Stimulated activated CD8-positive, alpha-beta memory T cell treated with anti-CD3 and anti-CD28 coated beads, Interleukin-7, amount 100 ng/mL, for 24 hours (primary cell): ENCODE measurements around the gene SKAP1.
"Not testable (repeated sequence)": the region's sequence is repeated elsewhere in the genome, so short reads cannot be mapped to it uniquely, and the experiment has no call there.

Experiments
- DNase-seq: peaks from one replicate; pipeline ENCODE4 v3.0.0-alpha.2; 2020; ENCODE audit warnings: low read depth

SKAP1 gene

DNA sequence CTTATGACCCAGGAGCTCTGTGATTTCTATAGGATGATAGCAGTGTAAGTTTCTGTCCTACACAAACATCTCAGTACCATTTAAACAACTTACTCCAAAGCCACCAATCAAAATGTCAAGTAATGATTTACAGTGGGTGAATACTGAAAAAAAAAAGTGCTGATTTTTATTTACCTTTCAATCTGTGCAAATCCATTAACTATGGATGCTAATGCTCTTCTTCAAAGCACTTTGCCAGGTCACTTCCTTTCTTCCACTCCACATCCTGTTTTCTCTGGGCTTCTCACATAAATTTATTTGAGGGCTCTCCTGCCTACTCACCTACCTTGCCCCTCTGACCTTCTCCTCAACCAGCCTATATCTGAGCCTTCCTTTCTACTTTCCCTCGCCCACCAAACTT is 101.6 kb downstream of the SKAP1 start:
- DNase-seq = no peak

DNA sequence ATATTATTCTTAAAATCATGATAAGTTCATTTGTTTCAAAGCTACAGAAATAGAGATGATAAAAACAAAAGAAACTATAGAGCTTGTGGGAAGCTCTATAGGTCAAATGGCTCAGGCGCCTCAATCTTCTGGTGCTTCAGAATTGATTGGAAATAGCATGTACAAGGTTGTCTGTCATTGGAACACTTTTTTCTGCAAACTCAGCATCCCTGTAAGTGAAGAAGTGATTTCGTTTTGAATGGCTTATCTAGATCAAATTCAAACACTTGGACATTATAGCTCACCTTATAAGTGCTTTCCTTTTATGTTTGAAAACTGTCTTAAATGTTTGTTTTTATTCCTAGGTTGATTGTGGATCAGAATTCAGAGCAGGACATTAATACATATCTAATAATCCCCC is 103.7 kb downstream of the SKAP1 start:
- no peak for DNase-seq

DNA sequence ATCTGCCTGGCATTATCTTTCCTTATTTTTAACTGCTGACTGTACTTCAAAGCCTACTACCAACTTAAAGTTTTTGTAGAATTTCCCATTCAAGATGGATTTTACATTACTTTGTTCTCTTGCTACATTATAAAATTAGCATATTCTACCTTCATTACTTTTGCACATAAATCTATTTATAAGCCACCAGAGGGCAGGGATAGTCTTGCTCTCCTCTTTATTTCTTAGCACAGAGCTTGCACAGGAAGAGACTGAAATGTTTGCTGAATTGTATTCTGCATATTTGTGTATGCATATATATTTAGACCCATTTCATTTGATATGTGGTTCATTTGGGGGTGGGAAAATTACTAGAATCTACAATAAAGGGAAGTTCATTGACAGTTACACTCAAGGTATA is 108.0 kb downstream of the SKAP1 start:
- no peak for DNase-seq

DNA sequence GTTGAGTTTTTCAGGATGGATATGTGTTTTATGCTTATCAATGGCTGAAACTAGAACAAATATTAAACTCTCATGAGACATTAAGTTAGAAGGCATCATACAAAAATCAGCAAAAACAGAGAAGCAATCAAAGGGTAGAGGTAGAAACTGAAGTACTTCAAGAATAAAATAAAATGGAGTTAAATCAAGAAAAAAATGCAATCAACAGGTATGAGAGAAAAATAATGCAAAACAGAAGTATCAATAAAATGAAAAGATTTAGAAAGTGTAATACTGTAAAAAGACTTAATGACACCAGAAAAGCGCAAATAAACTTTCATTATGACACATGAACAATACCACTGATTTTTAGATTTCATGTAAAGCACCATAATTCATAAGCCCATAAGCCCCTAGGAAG is 112.3 kb downstream of the SKAP1 start:
- no peak for DNase-seq

DNA sequence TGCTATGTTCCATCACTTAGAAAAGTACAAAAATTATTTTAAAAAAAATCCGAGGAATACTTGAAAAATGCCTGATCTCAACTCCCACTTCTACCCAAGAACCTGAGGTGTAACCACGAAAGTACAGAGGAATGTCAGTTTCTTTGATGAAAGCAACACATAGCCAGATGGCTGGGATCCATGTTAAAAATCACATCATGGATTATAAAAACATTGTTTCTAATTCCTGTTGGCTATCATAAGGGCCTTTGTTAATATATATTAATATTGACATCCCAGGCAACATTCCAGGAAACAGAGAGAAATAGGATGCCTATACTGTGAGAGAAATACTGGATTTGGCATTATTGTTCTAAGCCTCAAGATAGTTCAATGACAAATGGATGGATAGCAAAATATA is 115.3 kb downstream of the SKAP1 start:
- DNase-seq = no peak

DNA sequence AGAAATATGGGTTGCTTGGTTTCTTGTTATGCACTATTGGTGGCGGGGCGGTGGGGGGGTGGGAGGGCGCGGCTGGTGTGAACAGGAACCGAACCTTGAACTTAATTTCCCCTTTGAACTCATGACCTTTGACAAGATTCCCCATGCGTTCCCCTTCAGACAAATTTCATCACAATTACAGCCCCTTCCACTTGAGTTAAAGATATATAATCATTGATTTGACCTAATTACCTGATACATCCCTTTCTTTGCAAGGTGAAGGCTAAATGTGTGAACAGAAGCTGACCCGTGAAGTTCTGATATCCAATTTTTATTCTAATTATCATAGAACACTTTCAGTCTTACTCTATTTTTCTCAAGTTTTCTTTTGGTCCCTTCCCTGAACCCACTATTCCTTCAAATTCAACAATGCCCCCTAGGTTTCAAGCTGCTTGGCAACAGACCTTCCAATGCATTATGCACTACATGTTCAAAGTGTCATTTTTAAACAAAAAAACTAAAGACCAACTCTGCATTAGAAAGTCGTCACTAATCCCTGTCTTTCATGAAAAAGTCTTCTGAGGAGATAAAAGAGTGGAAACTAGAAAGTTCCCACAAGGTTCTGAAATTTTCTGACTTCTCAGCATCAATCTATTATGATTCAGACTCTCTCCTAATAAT is 116.8 kb downstream of the SKAP1 start:
- DNase-seq = no peak

DNA sequence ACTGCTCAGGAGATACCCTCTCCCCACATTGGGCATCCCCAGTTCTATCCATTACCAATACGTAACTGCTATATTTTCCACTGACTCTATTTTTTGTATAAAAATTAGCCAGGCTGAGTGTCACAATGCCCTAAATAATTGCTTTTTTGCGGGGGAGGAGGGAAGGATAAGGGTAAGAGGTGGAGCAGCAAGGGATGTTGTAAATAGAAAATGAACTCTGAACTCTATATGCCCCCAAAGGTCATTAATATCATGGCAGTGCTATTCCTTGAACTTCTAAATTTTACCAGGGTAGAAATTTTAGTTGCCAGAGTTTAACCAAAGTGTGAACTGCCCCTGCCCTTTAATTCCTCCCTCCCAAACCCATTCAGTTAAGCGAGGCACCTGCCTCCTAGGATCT is 118.7 kb downstream of the SKAP1 start:
- DNase-seq = no peak

DNA sequence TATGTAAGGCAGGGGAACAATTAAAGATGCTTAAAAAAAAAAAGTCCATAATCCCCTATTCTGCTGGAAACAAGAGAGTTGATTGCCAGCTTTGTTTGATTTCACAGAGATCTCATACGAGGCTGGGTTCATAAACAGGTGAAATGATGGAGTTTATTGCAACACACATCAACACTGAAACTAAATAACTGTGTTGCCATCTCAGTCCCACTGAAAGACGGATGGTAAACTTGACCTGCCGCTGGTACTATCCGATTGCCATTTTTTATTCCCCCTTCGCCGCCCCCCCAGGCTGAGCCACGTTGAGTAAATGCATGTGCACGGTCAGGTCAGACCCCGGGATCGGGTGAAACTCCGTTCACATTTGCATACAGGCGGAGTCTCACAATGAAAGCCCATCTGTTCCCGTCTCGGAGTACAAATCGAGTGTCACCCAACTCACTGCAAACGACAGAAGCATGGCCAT is 119.2 kb downstream of the SKAP1 start:
- no peak for DNase-seq

DNA sequence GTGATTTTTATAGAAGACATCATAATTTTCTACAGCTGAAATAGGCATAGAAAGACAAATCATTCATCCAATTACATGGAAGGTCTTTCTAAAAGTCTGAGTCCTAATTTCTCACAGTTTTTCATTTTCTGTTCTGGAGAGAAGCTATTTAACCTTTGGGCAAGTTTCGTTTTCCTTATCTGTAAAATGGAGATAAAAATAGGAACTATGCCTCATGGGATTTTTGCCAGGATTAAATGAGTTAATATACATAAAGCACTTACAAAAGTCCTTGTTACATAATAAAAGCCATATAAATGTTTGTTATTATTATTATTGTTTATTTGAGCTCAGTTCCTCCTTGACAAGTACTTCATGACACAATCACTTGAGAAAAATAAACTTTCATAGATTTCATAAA is 121.4 kb downstream of the SKAP1 start:
- DNase-seq = no peak

DNA sequence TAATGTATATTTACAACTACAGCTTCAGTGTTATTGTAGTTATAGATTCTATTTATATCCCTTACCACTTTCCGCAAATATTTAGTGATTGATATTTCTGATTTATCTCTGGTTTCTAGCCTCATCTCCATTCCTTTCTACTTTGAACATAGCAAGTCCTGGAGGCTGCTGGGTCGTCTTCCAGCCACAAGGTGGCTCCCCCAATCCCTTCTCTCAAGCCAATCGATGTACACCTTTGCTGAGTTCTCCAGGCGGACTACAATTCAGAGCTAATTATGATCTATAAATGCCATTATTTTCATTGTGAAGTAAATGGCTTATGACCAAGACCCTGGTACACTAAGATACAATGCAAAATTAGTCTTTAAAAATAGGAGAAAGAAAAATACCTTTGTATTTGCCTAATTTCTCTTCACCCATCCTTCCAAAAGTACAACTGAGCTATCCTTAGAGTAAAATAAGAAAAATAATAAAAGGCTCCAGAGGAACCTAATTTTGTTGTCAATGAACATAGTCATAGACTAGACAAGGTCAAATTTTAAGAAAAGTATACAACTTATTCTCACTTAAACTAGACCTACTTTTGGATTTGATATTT is 122.1 kb downstream of the SKAP1 start:
- DNase-seq = no peak

DNA sequence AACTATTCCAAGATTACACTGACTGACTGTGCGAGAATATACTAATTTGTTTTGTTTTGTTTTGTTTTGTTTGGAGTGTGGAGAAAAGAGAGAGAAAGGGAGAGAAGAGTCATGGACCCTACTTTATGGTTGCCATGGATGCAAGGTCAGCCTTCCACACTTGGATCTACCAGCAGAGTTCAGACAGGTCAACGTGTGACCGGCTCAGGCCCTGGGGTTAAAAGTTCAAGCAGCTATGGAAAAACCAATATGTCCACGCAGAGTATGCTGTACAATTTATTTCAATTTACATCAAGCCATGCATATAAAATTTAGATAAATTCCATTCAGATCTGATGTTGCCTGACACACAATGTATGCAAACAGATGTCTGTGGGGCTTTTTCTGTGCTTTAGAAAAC is 122.8 kb downstream of the SKAP1 start:
- no peak for DNase-seq

DNA sequence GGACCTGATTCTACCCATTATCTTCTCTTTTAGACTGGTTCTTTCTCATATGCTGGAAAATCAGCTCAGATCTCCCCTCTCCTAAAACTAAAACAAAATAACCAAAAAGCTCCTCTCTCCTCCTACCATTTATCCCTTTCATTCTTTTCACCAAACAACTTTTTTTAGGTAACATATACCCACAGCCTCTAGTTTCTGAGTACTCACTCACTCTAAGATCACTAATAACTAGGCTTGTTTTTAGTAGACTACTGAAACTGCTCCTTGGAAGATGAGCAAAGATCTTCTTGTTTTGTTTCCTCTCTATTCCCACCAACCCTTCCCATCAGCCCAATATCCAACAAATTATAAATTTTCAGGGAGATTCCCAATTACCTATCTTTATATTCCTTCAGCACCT is 129.0 kb downstream of the SKAP1 start:
- no peak for DNase-seq

DNA sequence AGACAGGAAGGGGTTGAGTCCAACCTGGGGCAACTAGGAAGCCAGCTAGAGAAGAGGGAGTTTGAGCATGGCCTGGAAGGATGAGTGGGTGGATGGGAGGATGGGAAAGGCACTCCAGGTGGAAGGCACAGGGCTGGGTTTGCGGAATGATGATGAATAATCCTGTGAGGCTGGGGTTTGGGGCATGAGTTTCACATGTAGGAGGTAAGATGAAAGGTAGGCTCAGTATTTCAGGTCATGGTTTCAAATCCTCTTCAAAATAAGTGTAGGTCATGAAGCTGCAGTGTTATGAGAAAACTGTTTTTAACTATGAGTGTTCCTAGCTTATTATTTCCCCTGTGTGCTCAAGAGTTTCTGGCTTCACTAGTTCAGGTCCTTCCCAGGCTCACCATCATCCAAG is 130.3 kb downstream of the SKAP1 start:
- no peak for DNase-seq

DNA sequence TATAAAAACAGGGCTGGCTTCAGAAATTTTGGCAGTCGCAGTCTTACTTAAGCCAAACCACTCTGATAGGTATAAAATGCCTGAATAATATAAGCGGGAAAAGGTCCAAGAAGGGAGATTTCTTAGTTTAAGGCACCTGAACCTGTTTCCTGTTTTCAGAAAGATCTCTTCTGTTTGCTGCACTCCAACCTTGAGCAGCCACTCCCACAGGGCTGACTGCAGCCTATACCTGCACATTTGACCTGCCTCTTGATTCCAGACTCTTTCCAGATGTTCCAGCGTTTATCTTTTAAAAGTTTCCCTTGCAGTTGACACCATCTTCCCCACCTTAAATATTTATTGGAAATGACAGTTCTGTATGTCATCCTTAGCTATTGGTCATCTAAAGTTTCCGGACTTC is 132.2 kb downstream of the SKAP1 start:
- no peak for DNase-seq

DNA sequence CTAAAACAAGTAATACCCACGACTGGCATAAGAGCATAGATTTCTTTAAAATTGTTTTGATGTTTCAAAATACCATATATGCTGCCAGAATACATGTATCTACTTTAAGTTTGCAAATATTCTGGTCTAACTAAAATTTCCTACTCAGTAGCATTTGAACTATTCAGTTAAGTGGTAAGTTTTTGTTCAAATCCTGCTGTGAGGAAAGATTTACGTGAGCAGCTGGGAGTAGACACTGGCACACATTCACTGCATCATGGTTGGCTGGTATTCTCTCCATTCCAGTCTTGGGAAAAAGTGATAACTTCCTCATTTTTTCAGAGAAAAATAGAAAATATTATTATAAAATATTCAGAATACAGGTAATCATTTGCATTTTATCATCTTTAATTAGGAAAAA is 133.6 kb downstream of the SKAP1 start:
- no peak for DNase-seq

DNA sequence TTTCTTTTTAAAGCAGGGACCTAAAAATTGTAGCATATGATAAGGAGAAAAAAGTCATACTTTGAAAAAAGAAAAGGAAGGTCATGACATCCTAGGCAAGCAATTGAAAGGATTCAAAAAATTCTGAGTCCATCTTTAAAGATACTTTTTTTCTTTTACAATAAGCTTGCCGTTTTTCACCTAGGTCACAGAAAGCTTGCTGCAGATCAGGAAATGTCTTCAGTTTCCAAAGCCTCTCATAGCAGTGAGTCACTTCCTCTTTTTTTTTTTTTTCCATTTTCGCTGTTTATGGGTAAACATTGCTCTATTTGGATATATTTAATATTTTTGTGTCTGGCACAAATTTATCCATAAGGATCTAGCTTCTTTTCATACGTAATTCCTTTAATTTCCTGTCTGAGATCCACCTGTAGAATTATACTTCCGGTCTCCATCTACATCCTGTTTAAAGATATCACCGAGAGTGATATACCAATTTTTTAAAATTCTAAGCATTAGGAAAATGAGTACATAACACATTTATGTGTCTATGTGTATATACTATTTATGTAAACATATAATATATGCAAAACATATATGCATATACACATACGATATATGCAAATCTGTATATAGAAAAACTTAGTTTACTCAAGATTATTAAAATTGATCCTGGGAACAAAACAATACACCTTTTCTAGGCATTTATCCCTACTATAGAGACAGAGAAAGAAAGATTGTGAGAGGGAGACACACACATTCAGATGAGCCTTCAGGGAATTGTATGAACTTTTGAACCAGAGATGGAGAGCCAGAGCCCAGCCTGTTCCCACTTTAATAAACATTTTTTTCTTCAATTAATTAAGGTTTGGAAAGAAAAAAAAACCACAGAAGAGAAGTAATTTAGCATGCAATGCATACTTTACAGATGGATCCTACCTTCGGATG is 134.4 kb downstream of the SKAP1 start:
- DNase-seq = no peak

DNA sequence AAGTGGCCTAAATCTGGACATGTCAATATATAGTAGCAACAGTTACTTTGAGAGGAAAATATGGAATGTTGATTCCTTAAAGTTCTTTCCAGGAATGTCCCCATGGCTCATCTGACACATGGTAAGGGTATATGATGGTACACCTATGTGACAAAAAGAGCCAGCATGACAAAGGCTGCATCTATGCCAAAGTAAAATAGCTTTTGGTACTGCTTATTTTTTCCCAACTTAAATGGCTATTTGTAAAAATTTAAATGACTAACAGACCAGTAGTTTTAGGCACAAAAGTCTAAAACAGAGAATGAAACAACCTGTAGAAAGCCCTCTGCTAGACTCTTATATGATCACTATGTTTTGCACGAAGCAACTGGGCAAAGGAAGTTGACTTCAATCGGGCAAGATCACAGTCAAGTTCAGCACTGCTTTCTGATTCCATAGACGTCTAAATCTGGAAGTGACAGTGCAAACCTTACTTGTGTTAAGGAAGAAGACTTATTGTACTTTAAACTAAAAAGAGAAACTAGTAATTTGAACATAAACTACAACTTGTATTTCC is 135.1 kb downstream of the SKAP1 start:
- DNase-seq = no peak

DNA sequence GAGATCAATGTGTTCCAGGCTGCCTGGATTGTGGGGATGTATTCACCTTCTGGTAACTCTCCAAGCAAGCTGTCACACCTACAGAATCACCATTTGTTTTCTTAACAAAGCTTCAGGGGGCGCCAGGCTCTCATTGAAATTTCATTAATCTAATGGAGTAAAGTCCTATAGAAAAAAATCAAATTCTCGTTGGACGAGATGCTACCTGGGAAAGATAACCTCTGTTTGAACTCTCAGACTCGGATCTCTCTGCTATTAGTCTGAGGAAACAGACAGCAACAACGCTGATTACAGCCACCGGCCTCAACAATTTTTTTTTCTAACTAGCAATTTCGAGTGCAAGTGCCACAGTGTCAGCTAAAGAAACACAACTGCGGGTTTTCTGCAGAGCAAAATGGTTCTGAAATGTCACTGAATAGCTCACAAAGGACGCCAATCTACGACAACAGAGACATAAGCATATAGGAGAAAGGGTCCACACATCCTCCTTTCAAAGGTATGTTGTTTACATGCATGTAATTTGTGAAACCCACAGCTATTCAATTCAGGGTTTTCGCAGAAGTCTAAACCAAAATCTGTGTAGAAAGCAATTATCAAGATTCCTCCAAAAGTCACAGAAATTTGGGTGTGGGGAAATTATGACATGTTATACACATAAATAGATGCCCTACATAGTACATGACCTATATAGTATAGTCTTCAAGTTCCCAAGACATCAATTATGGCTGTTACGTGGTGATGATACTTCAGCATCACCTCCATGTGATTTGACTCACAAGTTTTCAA is 135.8 kb downstream of the SKAP1 start:
- DNase-seq = no peak

DNA sequence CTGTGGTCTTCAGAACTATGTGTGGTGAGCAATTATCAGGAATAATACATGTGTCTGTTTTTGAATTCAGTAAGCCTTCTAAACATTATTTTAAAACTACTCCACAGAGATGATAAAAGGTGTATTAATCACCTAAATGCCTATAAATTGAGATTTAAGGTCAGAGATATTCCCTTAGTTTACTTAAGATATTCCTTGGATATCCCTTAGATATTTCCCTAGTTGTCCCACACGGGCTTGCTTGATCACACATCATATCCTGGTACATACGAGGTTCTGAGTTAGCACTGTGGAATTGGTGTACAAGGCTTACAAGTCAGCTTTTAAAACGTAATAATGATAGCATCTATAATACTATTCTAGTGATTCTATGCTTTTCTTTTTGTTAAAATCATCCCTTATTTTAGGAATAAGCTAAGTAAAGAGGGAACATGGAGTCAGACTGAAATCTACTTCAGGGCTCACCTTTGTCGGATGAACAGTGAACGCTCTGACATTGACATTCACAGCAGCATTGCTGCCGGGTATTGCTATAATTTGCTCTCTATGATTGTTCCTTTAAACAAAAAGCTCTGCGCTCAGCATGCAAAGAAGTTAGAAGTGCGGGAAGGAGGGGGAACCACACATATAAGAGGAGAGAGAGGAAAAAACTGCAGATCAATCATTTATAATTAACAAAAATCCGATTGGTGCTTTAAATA is 136.5 kb downstream of the SKAP1 start:
- no peak for DNase-seq

DNA sequence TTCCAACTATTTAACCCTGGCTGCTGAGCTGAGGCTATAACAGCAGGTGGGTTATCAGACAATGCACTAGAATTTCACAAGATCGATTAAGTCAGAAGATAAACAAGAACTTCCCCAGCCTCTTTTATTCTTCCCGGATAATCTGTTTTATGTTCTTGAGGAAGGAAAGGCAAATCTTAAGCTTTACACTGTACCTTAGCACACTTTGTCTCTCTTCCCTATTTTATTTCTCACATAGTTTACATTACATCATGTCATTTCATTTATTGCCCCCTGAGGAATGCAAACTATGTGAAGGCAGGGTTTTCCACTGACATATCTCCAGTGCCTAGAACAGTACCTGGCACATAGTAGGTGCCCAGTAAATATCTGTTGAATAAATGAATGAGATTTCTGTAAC is 139.6 kb downstream of the SKAP1 start:
- DNase-seq = no peak

DNA sequence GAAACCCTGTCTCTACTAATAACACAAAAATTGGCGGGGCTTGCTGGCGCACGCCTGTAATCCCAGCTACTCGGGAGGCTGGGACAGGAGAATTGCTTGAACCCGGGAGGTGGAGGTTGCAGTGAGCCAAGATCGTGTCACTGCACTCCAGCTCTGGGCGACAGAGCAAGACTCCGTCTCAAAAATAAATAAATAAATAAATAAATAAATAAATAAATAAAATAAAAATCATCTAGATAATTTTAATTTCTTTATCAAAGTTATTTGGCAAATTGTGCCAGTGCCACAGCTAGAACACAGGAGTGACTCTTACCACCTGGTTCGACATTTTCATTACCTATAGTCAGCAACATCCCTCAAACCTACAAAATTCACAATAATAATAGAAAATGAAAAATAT is 143.1 kb downstream of the SKAP1 start:
- not testable (repeated sequence) for DNase-seq
